Gastrocnemius medialis (tissue), 4 donors: ENCODE data around the gene ZNF511.

Experiments
- CTCF ChIP-seq, 5 experiments: fragments of 450-650 bp in 3 of 5; fragments of 200-600 bp in 2 of 5; sonication (generic) in 2 of 5; IDR thresholded peaks in 4 of 5; conservative IDR thresholded peaks in 1 of 5; 1 replicate in 4 of 5; 2 replicates in 1 of 5; pipeline ENCODE4 v1.5.1; 2016 to 2019; ENCODE audit warnings: antibody characterized with exemption in 5 of 5, mild to moderate bottlenecking in 3 of 5, moderate library complexity in 3 of 5
- POLR2A ChIP-seq, 2 donors: fragments of 450-650 bp; IDR thresholded peaks; one replicate each; pipeline ENCODE4 v1.6.1; 2017; ENCODE audit warnings: antibody characterized with exemption in 2 of 2, mild to moderate bottlenecking in 2 of 2, moderate library complexity in 2 of 2

GRCh38 chr10:133327651-133328357 is 19.1 kb downstream of the ZNF511 start:
- TF ChIP-seq CTCF (IDR thresholded peaks at IDR 0.05 in 4 of 5, conservative IDR thresholded peaks at IDR 0.05 in 1 of 5) = no peak
- no peak for TF ChIP-seq POLR2A (IDR thresholded peaks at IDR 0.05)
